Dendritic cell treated with granulocyte-macrophage colony-stimulating factor and Interleukin-4, amounts not matched to agents 40 ng/mL and 50 ng/mL, for 4 days (primary cell): ENCODE measurements around the gene OR2M5.

ENCODE experiments used
- H3K27ac Mint-ChIP-seq: one replicate; pipeline ENCODE4 v1.8.0; 2022; ENCODE audit warnings: mild to moderate bottlenecking, mixed read lengths
- H3K27me3 Mint-ChIP-seq: one replicate; pipeline ENCODE4 v1.8.0; 2022; ENCODE audit warnings: mild to moderate bottlenecking, mixed read lengths
- H3K36me3 Mint-ChIP-seq: one replicate; pipeline ENCODE4 v1.8.0; 2022; ENCODE audit warnings: low read depth, mixed read lengths
- H3K4me1 Mint-ChIP-seq: one replicate; pipeline ENCODE4 v1.8.0; 2022; ENCODE audit warnings: low read depth, mixed read lengths
- H3K4me3 Mint-ChIP-seq: one replicate; pipeline ENCODE4 v1.8.0; 2022; ENCODE audit warnings: mild to moderate bottlenecking, moderate library complexity, mixed read lengths
- H3K9me3 Mint-ChIP-seq: one replicate; pipeline ENCODE4 v1.8.0; 2022; ENCODE audit warnings: mixed read lengths
- intact Hi-C: fragments of 100-400 bp; cut with micrococcal nuclease; formaldehyde crosslinking; loops from one replicate; pipeline ENCODE4 v1.15.0; 2022

The OR2M5 gene

GRCh38 chr1:248174521-248174920 lies 29.6 kb downstream of the OR2M5 start, which contains the start of gene OR2M2:
TSS of gene OR2M2 (plus strand) at chr1:248174821. CDS start at chr1:248179986, 5,165 bp downstream.
- no peak within 1 kb of the TSS for H3K27ac Mint-ChIP-seq
- intact Hi-C loops = no loop called here
- H3K9me3 Mint-ChIP-seq = no peaks in the 10 kb centered on the region
- no peak within 1 kb of the TSS for H3K4me3 Mint-ChIP-seq
- H3K4me1 Mint-ChIP-seq = no peaks in the 10 kb centered on the region
- H3K36me3 Mint-ChIP-seq = no peaks in the 10 kb centered on the region
- H3K27me3 Mint-ChIP-seq = no peaks in the 10 kb centered on the region

GRCh38 chr1:248183996-248184395 lies 39.0 kb downstream of the OR2M5 start:
- H3K36me3 Mint-ChIP-seq = no peaks in the 10 kb centered on the region
- no peaks in the 10 kb centered on the region for H3K27me3 Mint-ChIP-seq
- no peak overlapping the region for H3K27ac Mint-ChIP-seq
- intact Hi-C loops = no loop called here
- H3K4me1 Mint-ChIP-seq = no peaks in the 10 kb centered on the region
- H3K9me3 Mint-ChIP-seq = peaks cover 37% of the 10 kb centered on the region
- H3K4me3 Mint-ChIP-seq = no peak overlapping the region

DNA sequence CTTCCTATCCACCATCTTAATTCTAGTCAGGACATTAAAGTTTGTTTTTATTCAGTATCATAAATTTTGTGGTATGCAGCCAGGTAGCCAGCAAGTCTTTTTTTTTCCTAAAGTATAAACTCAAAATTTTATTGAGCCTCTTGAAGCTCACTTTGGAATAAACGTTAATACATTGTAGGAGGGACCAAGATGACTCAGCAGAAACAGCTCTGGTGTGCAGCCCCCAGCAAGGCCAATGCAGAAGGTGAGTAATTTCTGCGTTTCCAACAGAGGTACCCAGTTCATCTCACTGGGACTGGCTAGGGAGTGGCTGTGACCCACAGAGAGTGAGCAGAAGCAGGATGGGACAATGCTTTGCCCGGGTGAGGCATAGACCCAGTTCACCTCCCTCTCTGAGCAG lies 42.4 kb downstream of the OR2M5 start:
- Mint-ChIP-seq H3K36me3 (no peaks in the 10 kb centered on the region), H3K4me3 (no peak overlapping the region)

GRCh38 chr1:248189026-248189425 lies 44.1 kb downstream of the OR2M5 start:
- intact Hi-C loops = no loop called here
- Mint-ChIP-seq H3K36me3 (no peaks in the 10 kb centered on the region), H3K4me1 (no peaks in the 10 kb centered on the region), H3K27me3 (no peaks in the 10 kb centered on the region), H3K27ac (no peak overlapping the region), H3K9me3 (peaks cover 44% of the 10 kb centered on the region), H3K4me3 (no peak overlapping the region)

More for the DNA sequence above, 42.4 kb downstream of the OR2M5 start:
- H3K4me1 Mint-ChIP-seq = no peaks in the 10 kb centered on the region
- intact Hi-C loops = no loop called here
- no peak overlapping the region for H3K27ac Mint-ChIP-seq
- no peaks in the 10 kb centered on the region for H3K27me3 Mint-ChIP-seq
- peaks cover 42% of the 10 kb centered on the region for H3K9me3 Mint-ChIP-seq

GRCh38 chr1:248194117-248194516 lies 49.2 kb downstream of the OR2M5 start:
- Mint-ChIP-seq H3K4me1 (no peaks in the 10 kb centered on the region), H3K4me3 (no peak overlapping the region), H3K9me3 (peaks cover 23% of the 10 kb centered on the region), H3K36me3 (no peaks in the 10 kb centered on the region), H3K27me3 (no peaks in the 10 kb centered on the region), H3K27ac (no peak overlapping the region)
- intact Hi-C loops = no loop called here
